22Rv1 (cell line): ENCODE data around the gene APBA3.

Experiments used
- ZFX ChIP-seq: fragments of 450-650 bp; IDR thresholded peaks from 2 replicates; pipeline ENCODE4 v1.6.1; 2017; ENCODE audit warnings: antibody characterized with exemption, borderline replicate concordance
- TF ChIP-seq, protein P1 (sequence below): fragments of 450-650 bp; IDR thresholded peaks from 2 replicates; pipeline ENCODE4 v1.5.1; 2017; ENCODE audit warnings: mild to moderate bottlenecking

DNA sequence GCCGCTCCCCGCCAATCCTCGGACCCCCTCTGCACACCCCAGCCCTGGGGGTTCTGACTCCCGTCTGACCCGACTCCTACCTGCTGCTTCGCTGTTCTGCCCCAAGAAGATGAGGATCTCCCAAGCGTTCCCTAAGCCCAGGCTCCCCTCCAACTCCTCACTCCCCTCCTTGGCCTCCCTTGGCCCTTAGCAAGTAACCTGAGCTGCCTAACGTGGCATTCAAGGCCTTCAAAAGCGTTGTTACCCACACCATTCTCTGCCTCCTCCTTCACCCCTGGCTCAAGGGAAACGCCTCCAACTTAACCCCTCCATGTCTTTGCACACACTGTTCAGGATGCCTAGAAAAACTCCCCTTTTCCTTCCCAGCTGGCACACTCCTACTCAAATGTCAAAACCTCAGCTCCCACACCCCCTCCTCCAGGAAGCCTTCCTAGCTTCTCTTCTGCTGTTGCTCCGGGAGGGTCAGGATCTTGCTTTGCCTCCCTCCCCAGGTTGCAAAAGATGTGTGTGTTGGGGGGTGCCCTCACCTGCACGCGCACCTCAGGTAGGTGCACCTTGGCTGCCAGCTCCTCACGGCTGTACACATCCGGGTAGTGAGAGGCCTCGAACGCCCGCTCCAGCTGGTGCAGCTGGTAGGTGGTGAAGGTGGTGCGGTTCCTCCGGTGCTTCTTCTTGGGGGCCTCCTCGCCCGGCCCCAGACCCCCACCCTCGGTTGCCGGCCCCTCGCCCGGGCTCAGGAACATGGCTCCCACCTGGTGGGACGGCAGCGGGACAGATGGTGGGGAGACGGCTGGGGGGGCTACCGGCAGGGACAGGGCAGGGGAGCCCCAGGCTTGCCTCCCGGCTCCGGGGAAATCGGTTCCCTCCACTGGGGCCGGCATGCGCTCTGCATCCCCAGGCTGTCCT, 9.8 kb upstream of the APBA3 start:
- TF ChIP-seq, protein P1, sequence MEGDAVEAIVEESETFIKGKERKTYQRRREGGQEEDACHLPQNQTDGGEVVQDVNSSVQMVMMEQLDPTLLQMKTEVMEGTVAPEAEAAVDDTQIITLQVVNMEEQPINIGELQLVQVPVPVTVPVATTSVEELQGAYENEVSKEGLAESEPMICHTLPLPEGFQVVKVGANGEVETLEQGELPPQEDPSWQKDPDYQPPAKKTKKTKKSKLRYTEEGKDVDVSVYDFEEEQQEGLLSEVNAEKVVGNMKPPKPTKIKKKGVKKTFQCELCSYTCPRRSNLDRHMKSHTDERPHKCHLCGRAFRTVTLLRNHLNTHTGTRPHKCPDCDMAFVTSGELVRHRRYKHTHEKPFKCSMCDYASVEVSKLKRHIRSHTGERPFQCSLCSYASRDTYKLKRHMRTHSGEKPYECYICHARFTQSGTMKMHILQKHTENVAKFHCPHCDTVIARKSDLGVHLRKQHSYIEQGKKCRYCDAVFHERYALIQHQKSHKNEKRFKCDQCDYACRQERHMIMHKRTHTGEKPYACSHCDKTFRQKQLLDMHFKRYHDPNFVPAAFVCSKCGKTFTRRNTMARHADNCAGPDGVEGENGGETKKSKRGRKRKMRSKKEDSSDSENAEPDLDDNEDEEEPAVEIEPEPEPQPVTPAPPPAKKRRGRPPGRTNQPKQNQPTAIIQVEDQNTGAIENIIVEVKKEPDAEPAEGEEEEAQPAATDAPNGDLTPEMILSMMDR = no peak
- TF ChIP-seq ZFX = no peak
